HG02973 (cell line): ENCODE data around the gene CASP8.
"Not testable (repeated sequence)": the region's sequence is repeated elsewhere in the genome, so short reads cannot be mapped to it uniquely, and the experiment has no call there.

Experiments used
- ATAC-seq: cut with Tn5 transposase; IDR thresholded peaks from one replicate; pipeline ENCODE4 v1.9.1; 2021; ENCODE audit warnings: moderate library complexity; ENCODE audit not compliant: unreplicated experiment

Gene CASP8

GRCh38 chr2:201269764-201270163 is 9.4 kb downstream of the CASP8 start:
- ATAC-seq, result no peak

GRCh38 chr2:201270293-201271001 is 10.1 kb downstream of the CASP8 start:
- ATAC-seq, result no peak

- ATAC-seq, result no peak
Observed at GRCh38 chr2:201271917-201272316, 11.6 kb downstream of the CASP8 start.

- ATAC-seq, result no peak
Observed at GRCh38 chr2:201273330-201273983, 13.1 kb downstream of the CASP8 start.

GRCh38 chr2:201275069-201275468 is 14.7 kb downstream of the CASP8 start:
- no peak for ATAC-seq

GRCh38 chr2:201275990-201276389 is 15.7 kb downstream of the CASP8 start:
- ATAC-seq, result no peak

- ATAC-seq, result no peak
Observed at GRCh38 chr2:201276511-201276910, 16.2 kb downstream of the CASP8 start.

- no peak for ATAC-seq
Observed at GRCh38 chr2:201279079-201279478, 18.7 kb downstream of the CASP8 start.

- ATAC-seq, result no peak
Observed at GRCh38 chr2:201280191-201281040, 20.1 kb downstream of the CASP8 start.

GRCh38 chr2:201285499-201285898 is 25.2 kb downstream of the CASP8 start:
- no peak for ATAC-seq

GRCh38 chr2:201290457-201291148 is 30.3 kb downstream of the CASP8 start:
- ATAC-seq, result not testable (repeated sequence)

GRCh38 chr2:201298462-201299052 is 38.2 kb downstream of the CASP8 start:
- no peak for ATAC-seq

GRCh38 chr2:201299929-201300328 is 39.6 kb downstream of the CASP8 start:
- not testable (repeated sequence) for ATAC-seq

- ATAC-seq, result no peak
Observed at GRCh38 chr2:201307876-201308275, 47.5 kb downstream of the CASP8 start.

GRCh38 chr2:201308914-201309313 is 48.6 kb downstream of the CASP8 start:
- ATAC-seq, result no peak

GRCh38 chr2:201313362-201313761 is 53.0 kb downstream of the CASP8 start:
- ATAC-seq, result no peak

GRCh38 chr2:201319511-201319910 is 59.2 kb downstream of the CASP8 start:
- no peak for ATAC-seq

- no peak for ATAC-seq
Observed at GRCh38 chr2:201320257-201320656, 59.9 kb downstream of the CASP8 start.

GRCh38 chr2:201320701-201321100 is 60.4 kb downstream of the CASP8 start:
- no peak for ATAC-seq

- no peak for ATAC-seq
Observed at GRCh38 chr2:201322772-201323171, 62.4 kb downstream of the CASP8 start.

- no peak for ATAC-seq
Observed at GRCh38 chr2:201327678-201328077, 67.3 kb downstream of the CASP8 start.
